GM12891 (cell line): ENCODE results near the gene RAB8A.

Source experiments
- POLR2A ChIP-seq: IDR thresholded peaks from 2 replicates; pipeline ENCODE4 v1.6.1; 2011; ENCODE audit warnings: low read depth, low read length, control low read depth
- POLR2AphosphoS5 ChIP-seq: IDR thresholded peaks from 2 replicates; pipeline ENCODE4 v1.6.1; 2011; ENCODE audit warnings: low read depth, low read length, control low read depth
- SPI1 ChIP-seq: IDR thresholded peaks from 2 replicates; pipeline ENCODE4 v1.6.1; 2011; ENCODE audit warnings: low read depth, low read length, control low read depth
- TAF1 ChIP-seq: IDR thresholded peaks from 2 replicates; pipeline ENCODE4 v1.6.1; 2011; ENCODE audit warnings: low read depth, low read length, control low read depth

GRCh38 chr19:16096280-16096855 is 15.3 kb upstream of the RAB8A start:
- TF ChIP-seq POLR2A (no peak; the same call in none of the 2 replicates), SPI1 (no peak), TAF1 (no peak), POLR2AphosphoS5 (peak; percentile 82)
